ENCODE results near the gene KIAA1217. TPM values are rescaled to one million over a fixed set of nuclear protein-coding genes. Genes with fewer than 3 reads are reported as not detected.

Gene KIAA1217
- total and polyA plus RNA-seq, 9 of the 15 experiments (the other 6 are each of a cell fraction or from before 2014, with no cell fraction given): 0.04 TPM; not detected in 8

- TF ChIP-seq REST (IDR thresholded peaks at IDR 0.05; ENCODE audit: borderline replicate concordance): no peak
- TF ChIP-seq REST (CRISPR knock-in tag; IDR thresholded peaks at IDR 0.05; ENCODE audit: low read depth): no peak
- no peak for TF ChIP-seq SRSF3 (IDR thresholded peaks at IDR 0.05; ENCODE audit: insufficient read depth, low read length)
- no peak for TF ChIP-seq SFPQ (IDR thresholded peaks at IDR 0.05; ENCODE audit: low read depth, low read length)
- TF ChIP-seq ZSCAN32 (CRISPR knock-in tag; IDR thresholded peaks at IDR 0.05): no peak
- no peak for TF ChIP-seq CGGBP1 (CRISPR knock-in tag; IDR thresholded peaks at IDR 0.05)
- TF ChIP-seq FOXP1 (CRISPR knock-in tag; IDR thresholded peaks at IDR 0.05): no peak
- TF ChIP-seq CTCF (IDR thresholded peaks at IDR 0.05 in 2 of 3, conservative IDR thresholded peaks at IDR 0.05 in 1 of 3; ENCODE audit: insufficient read depth in 2 of 3, low read depth in 1 of 3, low read length in 3 of 3): no peak
- no peak for TF ChIP-seq SMAD1 (IDR thresholded peaks at IDR 0.05; ENCODE audit: low read depth, low read length, partially characterized antibody)
- no peak for TF ChIP-seq PCBP2 (IDR thresholded peaks at IDR 0.05; ENCODE audit: low read depth, low read length, poor library complexity, severe bottlenecking)
- TF ChIP-seq ZNF133 (CRISPR knock-in tag; IDR thresholded peaks at IDR 0.05): no peak
These were observed 135.9 kb downstream of the KIAA1217 start (continued) for GRCh38 chr10:24344695-24345463.
